GM10266 (cell line): ENCODE measurements around the gene RRP12.

ENCODE experiments used
- DNase-seq: peaks from one replicate; pipeline ENCODE4 v3.0.0; 2012; ENCODE audit errors: extremely low spot score
- TF ChIP-seq, protein P1 (sequence below): IDR thresholded peaks from 2 replicates; pipeline ENCODE4 v1.5.1; 2012; ENCODE audit warnings: mild to moderate bottlenecking, low read depth; ENCODE audit not compliant: control insufficient read depth, insufficient read depth; ENCODE audit errors: missing control alignments

Gene RRP12

DNA sequence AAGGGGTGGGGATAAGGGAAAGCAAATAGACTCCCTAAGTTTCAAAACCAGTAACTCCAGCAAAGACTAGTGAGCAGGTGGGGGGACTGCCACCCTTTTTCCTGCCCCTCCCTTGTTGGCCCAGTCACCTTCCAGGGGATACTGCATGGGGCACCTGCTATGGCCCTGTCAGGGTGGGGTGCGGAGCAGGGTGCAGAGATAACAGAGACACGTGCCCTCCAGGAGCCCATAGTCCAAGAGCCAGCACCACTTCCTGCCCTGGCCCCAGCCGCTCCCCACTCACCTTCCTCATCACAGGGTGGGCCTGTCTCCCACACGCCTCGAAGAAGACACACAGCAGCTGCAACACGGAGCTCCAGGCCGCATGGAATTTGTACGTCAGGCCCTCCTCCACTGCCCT, 20.6 kb downstream of the RRP12 start:
- TF ChIP-seq, protein P1, sequence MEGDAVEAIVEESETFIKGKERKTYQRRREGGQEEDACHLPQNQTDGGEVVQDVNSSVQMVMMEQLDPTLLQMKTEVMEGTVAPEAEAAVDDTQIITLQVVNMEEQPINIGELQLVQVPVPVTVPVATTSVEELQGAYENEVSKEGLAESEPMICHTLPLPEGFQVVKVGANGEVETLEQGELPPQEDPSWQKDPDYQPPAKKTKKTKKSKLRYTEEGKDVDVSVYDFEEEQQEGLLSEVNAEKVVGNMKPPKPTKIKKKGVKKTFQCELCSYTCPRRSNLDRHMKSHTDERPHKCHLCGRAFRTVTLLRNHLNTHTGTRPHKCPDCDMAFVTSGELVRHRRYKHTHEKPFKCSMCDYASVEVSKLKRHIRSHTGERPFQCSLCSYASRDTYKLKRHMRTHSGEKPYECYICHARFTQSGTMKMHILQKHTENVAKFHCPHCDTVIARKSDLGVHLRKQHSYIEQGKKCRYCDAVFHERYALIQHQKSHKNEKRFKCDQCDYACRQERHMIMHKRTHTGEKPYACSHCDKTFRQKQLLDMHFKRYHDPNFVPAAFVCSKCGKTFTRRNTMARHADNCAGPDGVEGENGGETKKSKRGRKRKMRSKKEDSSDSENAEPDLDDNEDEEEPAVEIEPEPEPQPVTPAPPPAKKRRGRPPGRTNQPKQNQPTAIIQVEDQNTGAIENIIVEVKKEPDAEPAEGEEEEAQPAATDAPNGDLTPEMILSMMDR, result no peak
- no peak for DNase-seq

- TF ChIP-seq, protein P1, result no peak
- DNase-seq, result no peak
Observed at GRCh38 chr10:97378933-97379921, 21.9 kb downstream of the RRP12 start.

DNA sequence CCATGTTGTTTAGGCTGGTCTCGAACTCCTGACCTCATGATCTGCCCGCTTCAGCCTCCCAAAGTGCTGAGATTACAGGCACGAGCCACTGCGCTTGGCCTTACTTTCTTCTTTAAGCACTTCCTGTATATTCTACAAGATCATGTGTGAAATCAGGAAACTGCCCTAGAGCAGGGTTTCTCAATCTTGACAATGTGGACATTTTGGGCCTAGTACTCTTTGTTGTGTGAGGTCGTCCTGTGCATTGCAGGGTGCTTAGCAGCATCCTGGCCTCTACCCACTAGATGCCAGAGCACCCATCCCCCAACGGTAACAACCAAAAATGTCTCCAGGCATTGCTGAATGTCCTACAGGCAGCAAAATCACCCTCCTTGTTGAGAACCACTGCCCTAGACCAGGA, 24.7 kb downstream of the RRP12 start:
- TF ChIP-seq, protein P1, result no peak
- no peak for DNase-seq

- no peak for DNase-seq
- TF ChIP-seq, protein P1, result no peak
Observed at GRCh38 chr10:97373456-97373855, 27.7 kb downstream of the RRP12 start.

- TF ChIP-seq, protein P1, result no peak
- DNase-seq, result no peak
Observed at GRCh38 chr10:97372233-97372875, 28.8 kb downstream of the RRP12 start.

GRCh38 chr10:97371696-97372095, 29.4 kb downstream of the RRP12 start:
- no peak for DNase-seq
- TF ChIP-seq, protein P1, result no peak
